Epithelial cell of umbilical artery (primary cell): ENCODE results near the gene TMEM62. TPM values are rescaled to one million over a fixed set of nuclear protein-coding genes. Genes with fewer than 3 reads are reported as not detected.

Experiments
- total RNA-seq: library from RNA; depleted of rRNA; stranded (reverse); fragments of >200 nt; gene quantifications from 2 replicates; pipeline ENCODE4 v1.2.3, GENCODE V29; 2014

The TMEM62 gene
- 12.0 and 27.4 TPM in 2 replicates for total RNA-seq

DNA sequence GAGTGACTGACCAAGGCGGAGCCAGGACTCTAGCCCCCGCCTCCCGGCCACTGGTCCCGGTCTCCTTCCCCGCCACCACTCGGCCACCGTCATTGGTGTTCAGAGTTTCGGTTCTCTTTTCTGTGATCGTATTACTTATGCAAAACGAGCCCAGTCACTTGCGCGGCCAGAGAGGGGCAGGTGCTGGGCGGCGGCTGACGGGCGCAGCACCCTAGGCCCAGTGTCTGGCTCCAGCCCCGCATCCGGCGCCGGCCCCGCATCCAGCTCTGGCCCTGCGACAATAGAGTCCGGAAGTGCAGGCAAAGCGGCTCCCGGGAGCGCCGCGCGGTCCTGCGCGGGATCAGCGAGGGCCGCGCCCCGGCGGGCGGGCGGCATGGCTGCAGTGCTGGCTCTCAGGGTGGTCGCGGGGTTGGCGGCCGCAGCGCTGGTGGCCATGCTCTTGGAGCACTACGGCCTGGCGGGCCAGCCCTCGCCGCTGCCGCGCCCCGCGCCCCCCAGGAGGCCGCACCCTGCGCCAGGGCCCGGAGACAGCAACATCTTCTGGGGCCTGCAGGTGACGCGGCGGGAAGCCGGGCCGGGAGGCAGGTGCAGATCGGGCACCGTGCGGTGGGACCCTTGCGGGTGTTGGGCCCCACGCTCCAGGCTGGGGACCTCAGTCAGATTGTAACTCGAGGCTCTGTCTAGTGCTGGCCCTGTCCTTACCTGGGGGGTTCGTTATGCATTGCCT lies at the start of gene TMEM62:
Gene TMEM62, plus strand, starts transcription at position 157 of the 727 bp plus-strand sequence. Its CDS starts 217 bp downstream, at position 374.

DNA sequence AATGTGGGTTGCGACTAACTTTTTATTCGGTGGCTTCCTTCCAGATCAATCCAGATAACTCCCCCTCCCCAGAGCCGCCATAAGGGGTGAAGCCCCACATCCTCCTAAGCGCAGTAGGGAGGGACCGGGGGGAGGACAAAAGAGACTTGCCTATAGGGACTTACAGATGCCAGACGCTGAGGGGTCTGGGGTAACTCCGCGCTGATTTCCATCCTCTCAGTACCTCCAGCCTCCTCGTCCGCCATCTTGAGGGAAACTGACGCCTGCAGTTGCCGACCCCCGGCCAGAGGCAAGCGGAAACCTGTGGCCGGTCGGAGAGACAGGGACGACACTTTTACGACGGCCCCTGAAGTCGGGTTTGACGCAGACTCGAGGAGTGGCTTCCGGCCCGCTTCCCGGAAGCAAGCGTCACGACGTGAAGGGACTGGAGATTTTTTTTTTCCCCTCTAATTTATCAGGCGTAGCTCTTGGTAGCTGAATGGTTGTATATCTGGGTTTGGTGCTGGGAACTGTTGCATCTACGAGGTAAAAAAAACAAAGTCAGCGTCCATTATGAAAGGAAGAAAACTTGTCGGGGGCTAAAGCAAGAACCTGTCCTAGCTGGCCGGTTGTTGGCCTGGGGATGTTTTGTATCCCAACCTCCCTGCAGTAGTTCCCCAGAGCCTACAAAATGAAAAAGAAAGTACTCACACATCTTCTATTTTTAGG lies 27.5 kb upstream of the TMEM62 start, which contains the start of gene UBR1:
Gene UBR1, minus strand, starts transcription at position 261 of the 708 bp plus-strand sequence. Its CDS starts 16 bp downstream, at position 245.

DNA sequence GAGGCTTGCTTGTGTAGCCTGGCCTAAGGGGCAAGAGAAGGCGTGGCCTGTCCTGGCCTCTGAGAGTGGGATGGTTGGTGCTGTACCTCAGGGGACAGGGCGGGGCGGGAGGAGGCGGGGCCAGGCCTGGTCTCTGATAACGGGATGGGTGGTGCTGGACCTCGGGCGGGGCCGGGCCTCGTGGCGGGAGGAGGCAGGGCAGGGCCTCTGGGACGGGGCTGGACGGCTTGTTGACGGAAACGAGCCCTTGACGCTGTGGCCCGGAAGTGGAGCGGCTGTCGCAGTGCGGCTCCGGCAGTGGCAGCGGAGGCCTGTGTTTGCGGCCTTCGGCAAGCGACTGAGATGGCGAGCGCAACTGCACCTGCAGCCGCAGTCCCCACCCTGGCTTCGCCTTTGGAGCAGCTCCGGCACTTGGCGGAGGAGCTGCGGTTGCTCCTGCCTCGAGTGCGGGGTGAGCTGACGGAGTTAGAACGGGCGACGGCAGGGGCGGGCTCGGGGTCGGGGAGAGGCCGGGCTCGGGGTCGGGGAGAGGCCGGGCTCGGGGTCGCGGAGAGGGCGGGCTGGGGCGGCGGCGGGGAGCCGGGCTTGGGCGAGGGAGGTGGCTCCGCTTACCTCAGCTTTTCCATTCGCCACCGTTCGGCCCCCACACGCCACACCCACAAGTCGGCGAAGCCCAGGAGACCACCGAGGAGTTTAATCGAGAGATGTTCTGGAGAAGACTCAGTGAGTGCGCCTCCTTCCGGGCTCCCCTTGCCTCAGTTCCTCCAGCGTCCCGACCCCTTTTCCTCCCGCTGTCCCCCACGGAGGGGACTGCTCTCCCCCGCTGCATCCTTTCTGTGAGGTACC lies 52.0 kb downstream of the TMEM62 start, which contains the start of gene CCNDBP1:
Gene CCNDBP1, plus strand, starts transcription at position 247 of the 846 bp plus-strand sequence. Its CDS starts 96 bp downstream, at position 343.

DNA sequence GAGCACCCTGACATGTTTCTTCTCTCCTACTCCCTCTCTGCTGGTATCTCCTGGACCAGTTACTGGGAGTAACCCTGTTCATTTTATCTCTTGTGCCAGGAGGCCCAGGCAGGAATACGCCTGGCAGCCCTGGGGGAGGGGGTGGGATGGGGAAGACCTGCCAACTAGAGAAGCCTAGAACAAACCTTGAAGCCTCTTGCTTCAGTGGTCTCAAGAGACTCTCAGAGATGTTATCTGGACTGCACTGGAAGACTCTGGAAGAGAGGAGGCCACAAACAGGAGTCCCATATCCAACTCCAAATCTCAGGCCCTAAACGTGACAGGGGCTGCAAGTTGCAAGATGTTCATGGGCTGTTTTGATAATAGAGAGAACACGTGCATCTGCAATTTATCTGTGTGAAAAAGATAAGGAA lies 87.6 kb downstream of the TMEM62 start, which contains the start of gene EPB42:
Gene EPB42, minus strand, starts transcription at position 28 of the 413 bp plus-strand sequence. CDS start 193 bp downstream, outside the sequence.

Other genes with a start within 250 kb of the TMEM62 start
- gene TTBK2, start 212.8 kb upstream of the TMEM62 start, total RNA-seq, result 5.5 and 9.4 TPM in 2 replicates
- 24.7 and 33.1 TPM in 2 replicates for gene UBR1, start 27.5 kb upstream of the TMEM62 start, total RNA-seq
- 68.4 and 97.1 TPM in 2 replicates for gene CCNDBP1, start 51.8 kb downstream of the TMEM62 start, total RNA-seq
- gene EPB42, start 87.4 kb downstream of the TMEM62 start, total RNA-seq, result not detected in 2 replicates
- gene TGM5, start 133.3 kb downstream of the TMEM62 start, total RNA-seq, result not detected in 2 replicates
- gene TGM7, start 168.7 kb downstream of the TMEM62 start, total RNA-seq, result not detected in 2 replicates
- 4.2 and 6.5 TPM in 2 replicates for gene LCMT2, start 197.0 kb downstream of the TMEM62 start, total RNA-seq
- 12.0 and 19.3 TPM in 2 replicates for gene ZSCAN29, start 237.5 kb downstream of the TMEM62 start, total RNA-seq
- 12.7 and 17.9 TPM in 2 replicates for gene TUBGCP4, start 237.5 kb downstream of the TMEM62 start, total RNA-seq